ENCODE data around the gene CTNND1.

DNA sequence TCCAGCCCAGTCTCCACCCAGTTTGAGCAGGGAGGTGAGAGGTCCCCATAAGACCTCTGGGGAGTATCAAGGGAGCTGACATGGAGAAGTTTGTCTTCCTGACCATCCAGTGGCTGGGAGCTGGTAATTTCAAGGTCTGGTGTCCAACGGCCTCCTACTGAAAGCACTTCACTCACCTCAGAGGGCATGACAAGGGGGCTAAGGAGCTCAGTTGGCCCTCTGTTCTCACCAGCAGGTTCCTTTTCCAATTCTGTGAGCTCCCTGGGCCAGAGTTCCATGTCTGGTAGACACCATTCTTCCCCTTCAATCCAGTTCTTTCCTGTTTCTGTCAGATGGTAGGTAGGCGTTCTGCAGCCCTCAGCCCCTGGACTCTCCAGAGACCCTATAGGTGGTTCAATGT, 17.2 kb upstream of the CTNND1 start:
- TF ChIP-seq, protein P1, sequence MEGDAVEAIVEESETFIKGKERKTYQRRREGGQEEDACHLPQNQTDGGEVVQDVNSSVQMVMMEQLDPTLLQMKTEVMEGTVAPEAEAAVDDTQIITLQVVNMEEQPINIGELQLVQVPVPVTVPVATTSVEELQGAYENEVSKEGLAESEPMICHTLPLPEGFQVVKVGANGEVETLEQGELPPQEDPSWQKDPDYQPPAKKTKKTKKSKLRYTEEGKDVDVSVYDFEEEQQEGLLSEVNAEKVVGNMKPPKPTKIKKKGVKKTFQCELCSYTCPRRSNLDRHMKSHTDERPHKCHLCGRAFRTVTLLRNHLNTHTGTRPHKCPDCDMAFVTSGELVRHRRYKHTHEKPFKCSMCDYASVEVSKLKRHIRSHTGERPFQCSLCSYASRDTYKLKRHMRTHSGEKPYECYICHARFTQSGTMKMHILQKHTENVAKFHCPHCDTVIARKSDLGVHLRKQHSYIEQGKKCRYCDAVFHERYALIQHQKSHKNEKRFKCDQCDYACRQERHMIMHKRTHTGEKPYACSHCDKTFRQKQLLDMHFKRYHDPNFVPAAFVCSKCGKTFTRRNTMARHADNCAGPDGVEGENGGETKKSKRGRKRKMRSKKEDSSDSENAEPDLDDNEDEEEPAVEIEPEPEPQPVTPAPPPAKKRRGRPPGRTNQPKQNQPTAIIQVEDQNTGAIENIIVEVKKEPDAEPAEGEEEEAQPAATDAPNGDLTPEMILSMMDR (conservative IDR thresholded peaks at IDR 0.05; ENCODE audit: low read depth, low read length) = no peak
- TF ChIP-seq EZH2 (IDR thresholded peaks at IDR 0.05; ENCODE audit: borderline replicate concordance, low read depth, low read length, poor library complexity, severe bottlenecking) = no peak
